HepG2 (cell line): Measurements from ENCODE around the gene COPS6. TPM values are rescaled to one million over a fixed set of nuclear protein-coding genes. Genes with fewer than 3 reads are reported as not detected.
A peak's percentile ranks its signal among the peaks of the same experiment; 100 is the strongest.

Experiments used
- ATRX ChIP-seq: sonication (generic); formaldehyde crosslinking; IDR thresholded peaks from 2 replicates; pipeline ENCODE4 v1.4.0; 2020; ENCODE audit warnings: missing genetic modification reagents, borderline replicate concordance
- CEBPZ ChIP-seq: IDR thresholded peaks from 2 replicates; pipeline ENCODE4 v1.6.1; 2012; ENCODE audit warnings: low read length, improper control_type of control experiment
- GMEB2 ChIP-seq: IDR thresholded peaks from 2 replicates; pipeline ENCODE4 v1.6.1; 2016; ENCODE audit warnings: missing biosample characterization, missing genetic modification reagents, low read depth
- NFYC ChIP-seq: IDR thresholded peaks from 2 replicates; pipeline ENCODE4 v1.6.1; 2016; ENCODE audit warnings: missing genetic modification reagents, missing compliant biosample characterization
- PRDM15 ChIP-seq: sonication (generic); formaldehyde crosslinking; IDR thresholded peaks from 2 replicates; pipeline ENCODE4 v1.4.0; 2020; ENCODE audit warnings: missing genetic modification reagents
- RORA ChIP-seq: sonication (generic); formaldehyde crosslinking; IDR thresholded peaks from 2 replicates; pipeline ENCODE4 v1.5.0; 2020; ENCODE audit warnings: mild to moderate bottlenecking, missing genetic modification reagents, moderate library complexity
- SKI ChIP-seq: fragments of 450-650 bp; IDR thresholded peaks from one replicate; pipeline ENCODE4 v1.6.1; 2018; ENCODE audit warnings: mild to moderate bottlenecking; ENCODE audit not compliant: partially characterized antibody
- SNAPC2 ChIP-seq: sonication (generic); formaldehyde crosslinking; IDR thresholded peaks from 2 replicates; pipeline ENCODE4 v1.8.1; 2022; ENCODE audit warnings: mild to moderate bottlenecking, missing genetic modification reagents
- SOX5 ChIP-seq: IDR thresholded peaks from 2 replicates; pipeline ENCODE4 v1.6.1; 2016; ENCODE audit warnings: borderline replicate concordance
- TCF7L2 ChIP-seq: IDR thresholded peaks from 2 replicates; pipeline ENCODE4 v1.6.1; 2011; ENCODE audit warnings: mild to moderate bottlenecking, low read depth, low read length, moderate library complexity
- UBTF ChIP-seq: sonication (generic); formaldehyde crosslinking; IDR thresholded peaks from 2 replicates; pipeline ENCODE4 v1.4.0; 2020; ENCODE audit warnings: mild to moderate bottlenecking, missing genetic modification reagents
- ZBED4 ChIP-seq: sonication (generic); formaldehyde crosslinking; IDR thresholded peaks from 2 replicates; pipeline ENCODE4 v1.4.0; 2020; ENCODE audit warnings: missing genetic modification reagents, borderline replicate concordance
- ZNF180 ChIP-seq: sonication (generic); formaldehyde crosslinking; IDR thresholded peaks from 2 replicates; pipeline ENCODE4 v1.4.0; 2020; ENCODE audit warnings: low read depth, missing genetic modification reagents, borderline replicate concordance
- ZNF619 ChIP-seq: sonication (generic); formaldehyde crosslinking; IDR thresholded peaks from 2 replicates; pipeline ENCODE4 v1.4.0; 2020; ENCODE audit warnings: mild to moderate bottlenecking, missing genetic modification reagents
- polyA plus RNA-seq, 8 experiments: library from polyadenylated mRNA; depleted of rRNA in 3 of 8; stranded (reverse) in 7 of 8; unstranded in 1 of 8; fragments of >200 nt; fragmentation: Illumina TruSeq in 4 of 8; extraction: Trizol in 4 of 8; gene quantifications; 2 replicates each; pipeline versions ENCODE4 v1.2.1 to v1.2.3, GENCODE V29; 2011 to 2016; ENCODE audit warnings: low read depth in 4 of 8, missing spikeins in 1 of 8, mixed read lengths in 1 of 8; ENCODE audit not compliant: insufficient read depth in 1 of 8
- total RNA-seq, 5 experiments: library from RNA; depleted of rRNA; stranded (reverse); fragments of >200 nt; fragmentation: Illumina TruSeq; extraction: Trizol; gene quantifications; 2 replicates each; pipeline ENCODE4 v1.2.3, GENCODE V29; 2016; ENCODE audit warnings: low read depth in 1 of 5

COPS6 gene
- total and polyA plus RNA-seq, 2 of the 13 experiments (the other 11 are each of a cell fraction or from before 2014, with no cell fraction given): 33.4 to 117 TPM

- TF ChIP-seq GMEB2 (CRISPR knock-in tag) (peak; percentile 41; the same call in 1 of the 2 replicates), ZNF619 (CRISPR knock-in tag) (peak; percentile 54), ZNF180 (CRISPR knock-in tag) (no peak), ATRX (no peak; the same call in 1 of the 2 replicates), TCF7L2 (no peak), SOX5 (peak; percentile 89), SNAPC2 (CRISPR knock-in tag) (peak; percentile 83; the same call in 1 of the 2 replicates), CEBPZ (no peak), PRDM15 (CRISPR knock-in tag) (no peak), NFYC (CRISPR knock-in tag) (no peak; the same call in 1 of the 2 replicates), SKI (peak; percentile 47), RORA (CRISPR knock-in tag) (no peak), ZBED4 (peak; percentile 90; the same call in 1 of the 2 replicates), UBTF (CRISPR knock-in tag) (peak; percentile 78)
These were observed 7.2 kb upstream of the COPS6 start, which contains the start of gene ZNF3 (continued) for GRCh38 chr7:100081535-100082102.
